Measurements from ENCODE around the gene PCK1. TPM values are rescaled to one million over a fixed set of nuclear protein-coding genes. Genes with fewer than 3 reads are reported as not detected.

PCK1 gene
- total and polyA plus RNA-seq, 8 donors = 0.12 to 311 (median 0.67) TPM

DNA sequence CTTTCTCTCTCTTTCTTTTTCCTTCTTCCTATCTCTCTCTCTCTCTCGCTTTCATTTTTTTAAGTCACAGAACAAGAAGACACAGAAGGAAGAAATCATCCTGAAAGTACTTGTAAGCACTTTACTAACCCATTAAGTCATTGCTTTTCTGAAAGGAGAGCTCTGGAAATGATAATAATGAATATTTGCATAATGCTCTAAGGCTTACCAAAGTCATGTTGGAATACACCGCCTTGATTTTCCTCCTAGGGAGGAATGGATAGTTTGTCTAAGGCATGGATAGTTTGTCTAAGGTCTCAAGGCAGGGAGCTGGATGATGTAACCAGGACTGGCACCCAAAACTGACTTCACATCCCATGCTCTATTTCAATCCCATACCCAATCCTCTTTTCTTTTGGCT is 23.1 kb upstream of the PCK1 start:
- no peak for TF ChIP-seq EP300 (IDR thresholded peaks at IDR 0.05)
- WGBS, 5 donors = 80 to 96% (median 86%) methylated on average over 2 of the region's 2 CpGs
- peaks cover 0 to under 1% (median 0%) of the 10 kb centered on the region in 4 donors for H3K4me1 ChIP-seq
- no peak for DNase-seq
- no peak overlapping the region for H3K4me3 ChIP-seq
- H3K27ac ChIP-seq = no peak overlapping the region
- peaks cover 0 to 14% (median 9%) of the 10 kb centered on the region in 4 donors for H3K9me3 ChIP-seq
- H3K27me3 ChIP-seq = no peaks in the 10 kb centered on the region
- no peaks in the 10 kb centered on the region for H3K36me3 ChIP-seq
- intact Hi-C loops (cut with DNase I; ENCODE audit: low total_unique reads) = no loop called here

DNA sequence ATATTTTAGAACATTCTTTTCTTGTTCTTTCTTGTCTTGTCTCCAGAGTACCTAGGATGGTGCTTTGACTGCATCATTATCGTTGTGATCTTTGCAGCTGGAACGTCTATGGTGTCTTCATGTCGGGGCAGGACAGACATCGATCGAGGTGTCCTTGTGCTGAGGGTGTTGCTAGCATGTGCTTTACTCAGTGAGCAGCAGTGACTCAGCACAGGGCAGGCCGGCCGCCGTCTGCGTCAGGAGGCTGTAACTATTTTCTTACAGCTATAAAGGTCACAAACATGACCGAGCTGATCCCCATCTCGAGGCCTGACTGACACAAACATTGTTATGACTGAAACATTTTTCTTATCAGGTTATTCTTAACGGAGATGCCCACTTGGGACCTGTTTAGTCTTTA is 21.0 kb upstream of the PCK1 start:
- Histone ChIP-seq H3K36me3 (no peaks in the 10 kb centered on the region), H3K4me1 (no peaks in the 10 kb centered on the region), H3K27ac (no peak overlapping the region), H3K4me3 (no peak overlapping the region), H3K9me3 (peaks cover 0 to 14% (median 9%) of the 10 kb centered on the region in 4 donors), H3K27me3 (no peaks in the 10 kb centered on the region)
- no peak for TF ChIP-seq POLR2AphosphoS5 (IDR thresholded peaks at IDR 0.05)
- TF ChIP-seq EP300 (IDR thresholded peaks at IDR 0.05) = no peak
- no peak for TF ChIP-seq POLR2A (IDR thresholded peaks at IDR 0.05)
- TF ChIP-seq, protein P1, sequence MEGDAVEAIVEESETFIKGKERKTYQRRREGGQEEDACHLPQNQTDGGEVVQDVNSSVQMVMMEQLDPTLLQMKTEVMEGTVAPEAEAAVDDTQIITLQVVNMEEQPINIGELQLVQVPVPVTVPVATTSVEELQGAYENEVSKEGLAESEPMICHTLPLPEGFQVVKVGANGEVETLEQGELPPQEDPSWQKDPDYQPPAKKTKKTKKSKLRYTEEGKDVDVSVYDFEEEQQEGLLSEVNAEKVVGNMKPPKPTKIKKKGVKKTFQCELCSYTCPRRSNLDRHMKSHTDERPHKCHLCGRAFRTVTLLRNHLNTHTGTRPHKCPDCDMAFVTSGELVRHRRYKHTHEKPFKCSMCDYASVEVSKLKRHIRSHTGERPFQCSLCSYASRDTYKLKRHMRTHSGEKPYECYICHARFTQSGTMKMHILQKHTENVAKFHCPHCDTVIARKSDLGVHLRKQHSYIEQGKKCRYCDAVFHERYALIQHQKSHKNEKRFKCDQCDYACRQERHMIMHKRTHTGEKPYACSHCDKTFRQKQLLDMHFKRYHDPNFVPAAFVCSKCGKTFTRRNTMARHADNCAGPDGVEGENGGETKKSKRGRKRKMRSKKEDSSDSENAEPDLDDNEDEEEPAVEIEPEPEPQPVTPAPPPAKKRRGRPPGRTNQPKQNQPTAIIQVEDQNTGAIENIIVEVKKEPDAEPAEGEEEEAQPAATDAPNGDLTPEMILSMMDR (IDR thresholded peaks at IDR 0.05) = no peak
- intact Hi-C loops (cut with DNase I; ENCODE audit: low total_unique reads) = no loop called here
- 77 to 83% (median 79%) methylated on average over 12 of the region's 12 CpGs for WGBS, 5 donors
- no peak for DNase-seq

DNA sequence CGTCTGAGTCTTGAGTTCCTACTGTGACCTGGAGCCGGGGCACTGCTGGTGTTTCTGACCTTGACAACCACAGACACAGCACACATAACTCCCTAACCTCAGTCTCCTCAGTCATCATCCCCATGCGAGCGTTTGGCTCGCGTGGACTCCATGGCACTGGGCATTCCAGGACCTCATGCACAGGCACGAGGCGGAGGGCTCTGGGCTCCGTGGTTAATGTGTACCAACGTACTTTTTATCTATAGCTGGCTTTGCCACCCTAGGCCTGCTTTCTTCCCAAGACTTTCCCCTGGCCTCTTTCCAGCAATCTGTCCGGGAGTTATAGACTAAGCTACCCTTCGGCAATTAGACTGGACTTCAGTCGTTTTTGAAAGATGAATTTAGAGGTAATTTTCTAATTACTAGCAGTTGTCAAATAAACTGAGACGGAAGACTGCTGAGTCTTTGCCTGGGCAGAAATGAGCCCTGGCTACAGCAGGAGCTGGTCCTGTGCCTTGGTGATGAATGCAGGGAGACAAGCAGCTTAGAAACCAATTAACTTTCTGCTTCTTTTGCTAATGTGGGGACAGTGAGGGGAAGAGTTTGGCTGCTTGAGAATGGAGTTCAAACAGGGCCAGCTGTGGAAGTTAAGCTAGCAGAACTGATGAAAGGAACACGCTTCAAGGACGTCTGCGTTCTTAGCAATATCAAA is 19.9 kb upstream of the PCK1 start:
- peak; percentile 48 to 51 for DNase-seq
- H3K27ac ChIP-seq = no peak overlapping the region
- no peak for TF ChIP-seq EP300 (IDR thresholded peaks at IDR 0.05)
- TF ChIP-seq POLR2AphosphoS5 (IDR thresholded peaks at IDR 0.05) = no peak
- no peak overlapping the region for H3K4me3 ChIP-seq
- H3K27me3 ChIP-seq = no peaks in the 10 kb centered on the region
- WGBS, 5 donors = 43 to 63% (median 46%) methylated on average over 17 of the region's 17 CpGs
- H3K4me1 ChIP-seq = no peaks in the 10 kb centered on the region
- H3K9me3 ChIP-seq = peaks cover 0 to 11% (median 9%) of the 10 kb centered on the region in 4 donors
- intact Hi-C loops (cut with DNase I; ENCODE audit: low total_unique reads) = no loop called here
- no peaks in the 10 kb centered on the region for H3K36me3 ChIP-seq

DNA sequence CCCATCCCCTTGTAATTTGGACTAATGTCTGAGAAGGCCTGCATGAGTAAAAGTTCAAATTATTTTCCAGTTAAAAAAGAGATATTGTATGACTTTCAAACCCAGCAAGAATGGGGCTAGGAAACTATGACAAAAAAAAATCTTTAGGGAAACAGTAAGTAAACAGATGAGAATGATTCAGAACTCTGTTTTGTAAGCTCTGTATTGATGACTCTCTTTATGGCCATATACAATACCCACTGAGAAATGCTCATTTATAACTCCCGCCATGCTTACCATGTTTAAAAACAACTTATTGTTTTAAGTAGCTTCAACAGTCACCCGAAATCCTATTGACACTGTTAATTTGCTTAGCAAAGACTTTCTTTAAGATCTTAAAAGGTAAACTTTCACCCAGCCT is 17.2 kb upstream of the PCK1 start:
- Histone ChIP-seq H3K27me3 (no peaks in the 10 kb centered on the region), H3K9me3 (peaks cover 0 to 2% (median under 1%) of the 10 kb centered on the region in 4 donors), H3K4me1 (no peaks in the 10 kb centered on the region), H3K36me3 (no peaks in the 10 kb centered on the region), H3K27ac (no peak overlapping the region), H3K4me3 (no peak overlapping the region)
- TF ChIP-seq POLR2A (IDR thresholded peaks at IDR 0.05) (no peak), POLR2AphosphoS5 (IDR thresholded peaks at IDR 0.05) (no peak), EP300 (IDR thresholded peaks at IDR 0.05) (no peak)
- TF ChIP-seq, protein P1 (IDR thresholded peaks at IDR 0.05) = no peak
- intact Hi-C loops (cut with DNase I; ENCODE audit: low total_unique reads) = no loop called here
- DNase-seq = no peak
- WGBS, 5 donors = 35 to 71% (median 42%) methylated on average over 2 of the region's 2 CpGs

DNA sequence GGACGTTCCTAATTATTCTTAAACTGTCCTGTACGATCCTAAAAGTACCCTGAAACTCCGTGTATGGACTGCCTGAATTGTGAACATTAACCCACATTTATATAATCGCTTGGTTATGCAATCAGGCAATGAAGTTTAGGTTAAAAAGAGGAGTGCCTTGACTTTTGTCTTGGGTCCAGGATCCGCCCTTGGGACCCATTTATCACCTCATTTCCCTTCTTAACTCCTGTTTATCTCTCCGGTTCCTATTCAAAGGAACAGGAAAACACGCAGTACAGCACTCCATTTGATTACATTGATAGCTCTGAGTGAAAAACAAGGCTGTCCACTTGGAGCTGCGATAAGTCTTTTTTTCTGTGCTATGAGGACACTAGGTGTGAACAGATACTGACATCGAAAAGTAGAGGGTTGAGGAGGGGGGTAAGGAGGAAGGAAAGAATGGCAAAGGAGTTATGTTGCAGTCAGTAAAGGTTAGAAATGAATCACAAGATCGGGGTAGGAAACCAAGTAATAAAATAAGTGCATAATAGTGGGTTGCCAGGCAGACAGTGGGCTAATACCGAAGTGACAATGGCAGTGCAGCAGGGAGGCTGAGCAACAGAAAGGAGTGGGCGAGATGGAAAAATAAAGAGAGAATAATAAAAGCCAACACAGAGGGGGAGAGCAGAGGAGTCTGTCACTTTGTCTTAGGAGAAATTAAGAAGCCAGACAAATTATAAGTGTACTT is 15.9 kb upstream of the PCK1 start:
- H3K4me3 ChIP-seq = no peak overlapping the region
- intact Hi-C loops (cut with DNase I; ENCODE audit: low total_unique reads) = no loop called here
- H3K36me3 ChIP-seq = no peaks in the 10 kb centered on the region
- DNase-seq = peak in 1 of 2 donors; percentile 31
- no peaks in the 10 kb centered on the region for H3K4me1 ChIP-seq
- no peaks in the 10 kb centered on the region for H3K9me3 ChIP-seq
- no peak overlapping the region for H3K27ac ChIP-seq
- 39 to 48% (median 47%) methylated on average over 12 of the region's 12 CpGs for WGBS, 5 donors
- H3K27me3 ChIP-seq = no peaks in the 10 kb centered on the region
- no peak for TF ChIP-seq POLR2AphosphoS5 (IDR thresholded peaks at IDR 0.05)
- TF ChIP-seq, protein P1 (IDR thresholded peaks at IDR 0.05) = no peak
- TF ChIP-seq POLR2A (IDR thresholded peaks at IDR 0.05) = no peak
- no peak for TF ChIP-seq EP300 (IDR thresholded peaks at IDR 0.05)

All from stomach (tissue), 9 donors.